ENCODE data around the gene TEX44. TPM values are rescaled to one million over a fixed set of nuclear protein-coding genes. Genes with fewer than 3 reads are reported as not detected.

Gene TEX44
- polyA plus RNA-seq, 1 donor from 2014 or later, result not detected

GRCh38 chr2:231627384-231628120 lies 34.9 kb downstream of the TEX44 start:
- Histone ChIP-seq H3K27me3 (ENCODE audit: insufficient read depth, low read depth, low read length) (no peaks in the 10 kb centered on the region), H3K36me3 (ENCODE audit: insufficient read depth, low read length) (no peaks in the 10 kb centered on the region), H4K20me1 (ENCODE audit: insufficient read depth) (no peaks in the 10 kb centered on the region), H3K4me2 (ENCODE audit: low read length) (no peak overlapping the region), H3K27ac (ENCODE audit: low read length) (no peak overlapping the region), H3K9ac (ENCODE audit: low read length) (no peak overlapping the region), H3K4me3 (ENCODE audit: low read length) (no peak overlapping the region), H2AFZ (ENCODE audit: low read depth, low read length) (no peak overlapping the region), H3K9me2 (ENCODE audit: insufficient read depth, low read length) (no peaks in the 10 kb centered on the region), H3K9me3 (ENCODE audit: low read length) (no peaks in the 10 kb centered on the region), H3K79me2 (replicated peaks; ENCODE audit: insufficient read depth, low read length) (no peaks in the 10 kb centered on the region), H3F3A (ENCODE audit: insufficient read depth, low read length, poor library complexity, severe bottlenecking) (no peaks in the 10 kb centered on the region)
- TF ChIP-seq CTCF (IDR thresholded peaks at IDR 0.05; ENCODE audit: poor library complexity, severe bottlenecking) (no peak), POLR2AphosphoS5 (IDR thresholded peaks at IDR 0.05) (no peak), REST (IDR thresholded peaks at IDR 0.05; ENCODE audit: borderline replicate concordance) (no peak)

- Histone ChIP-seq H2AFZ (ENCODE audit: low read depth, low read length) (no peak overlapping the region), H3K36me3 (ENCODE audit: insufficient read depth, low read length) (no peaks in the 10 kb centered on the region), H3K9ac (ENCODE audit: low read length) (no peak overlapping the region), H3K4me2 (ENCODE audit: low read length) (no peak overlapping the region), H4K20me1 (ENCODE audit: insufficient read depth) (no peaks in the 10 kb centered on the region), H3K27ac (ENCODE audit: low read length) (no peak overlapping the region), H3F3A (ENCODE audit: insufficient read depth, low read length, poor library complexity, severe bottlenecking) (no peaks in the 10 kb centered on the region), H3K4me3 (ENCODE audit: low read length) (no peak overlapping the region), H3K79me2 (replicated peaks; ENCODE audit: insufficient read depth, low read length) (no peaks in the 10 kb centered on the region), H3K27me3 (ENCODE audit: insufficient read depth, low read depth, low read length) (no peaks in the 10 kb centered on the region), H3K9me2 (ENCODE audit: insufficient read depth, low read length) (no peaks in the 10 kb centered on the region), H3K9me3 (ENCODE audit: low read length) (no peaks in the 10 kb centered on the region)
- no peak for TF ChIP-seq REST (IDR thresholded peaks at IDR 0.05; ENCODE audit: borderline replicate concordance)
- no peak for TF ChIP-seq TAF1 (IDR thresholded peaks at IDR 0.05; ENCODE audit: low read depth)
- no peak for TF ChIP-seq POLR2AphosphoS5 (IDR thresholded peaks at IDR 0.05)
- no peak for TF ChIP-seq CTCF (IDR thresholded peaks at IDR 0.05; ENCODE audit: poor library complexity, severe bottlenecking)
- TF ChIP-seq MXI1 (conservative IDR thresholded peaks at IDR 0.05; ENCODE audit: poor library complexity, severe bottlenecking), result no peak
- TF ChIP-seq RAD21 (conservative IDR thresholded peaks at IDR 0.05), result no peak
- no peak for TF ChIP-seq EZH2 (IDR thresholded peaks at IDR 0.05; ENCODE audit: borderline replicate concordance, insufficient read depth, low read length, poor library complexity, severe bottlenecking)
- TF ChIP-seq EP300 (conservative IDR thresholded peaks at IDR 0.05; ENCODE audit: poor library complexity, severe bottlenecking), result no peak
- TF ChIP-seq SMC3 (conservative IDR thresholded peaks at IDR 0.05; ENCODE audit: poor library complexity), result no peak
These were observed 40.0 kb downstream of the TEX44 start for GRCh38 chr2:231632559-231633142.

All from neural cell (in vitro differentiated cells).